ENCODE results near the gene SLC26A1. TPM values are rescaled to one million over a fixed set of nuclear protein-coding genes. Genes with fewer than 3 reads are reported as not detected.
A peak's percentile ranks its signal among the peaks of the same experiment; 100 is the strongest.

Gene SLC26A1
- total RNA-seq, 1 experiment from 2014 or later: 0.85 TPM

- TF ChIP-seq FOXP4 (CRISPR knock-in tag; IDR thresholded peaks at IDR 0.05): peak; percentile 77; the same call in 1 of the 2 replicates
- TF ChIP-seq, protein P1, sequence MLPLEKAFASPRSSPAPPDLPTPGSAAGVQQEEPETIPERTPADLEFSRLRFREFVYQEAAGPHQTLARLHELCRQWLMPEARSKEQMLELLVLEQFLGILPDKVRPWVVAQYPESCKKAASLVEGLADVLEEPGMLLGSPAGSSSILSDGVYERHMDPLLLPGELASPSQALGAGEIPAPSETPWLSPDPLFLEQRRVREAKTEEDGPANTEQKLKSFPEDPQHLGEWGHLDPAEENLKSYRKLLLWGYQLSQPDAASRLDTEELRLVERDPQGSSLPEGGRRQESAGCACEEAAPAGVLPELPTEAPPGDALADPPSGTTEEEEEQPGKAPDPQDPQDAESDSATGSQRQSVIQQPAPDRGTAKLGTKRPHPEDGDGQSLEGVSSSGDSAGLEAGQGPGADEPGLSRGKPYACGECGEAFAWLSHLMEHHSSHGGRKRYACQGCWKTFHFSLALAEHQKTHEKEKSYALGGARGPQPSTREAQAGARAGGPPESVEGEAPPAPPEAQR (CRISPR knock-in tag; IDR thresholded peaks at IDR 0.05): no peak
- TF ChIP-seq ELF4 (CRISPR knock-in tag; IDR thresholded peaks at IDR 0.05; ENCODE audit: low read depth): no peak
- TF ChIP-seq, protein P2, sequence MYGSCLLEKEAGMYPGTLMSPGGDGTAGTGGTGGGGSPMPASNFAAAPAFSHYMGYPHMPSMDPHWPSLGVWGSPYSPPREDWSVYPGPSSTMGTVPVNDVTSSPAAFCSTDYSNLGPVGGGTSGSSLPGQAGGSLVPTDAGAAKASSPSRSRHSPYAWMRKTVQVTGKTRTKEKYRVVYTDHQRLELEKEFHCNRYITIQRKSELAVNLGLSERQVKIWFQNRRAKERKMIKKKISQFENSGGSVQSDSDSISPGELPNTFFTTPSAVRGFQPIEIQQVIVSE (CRISPR knock-in tag; IDR thresholded peaks at IDR 0.05; ENCODE audit: borderline replicate concordance): no peak
- 0 out of 2 replicates have a peak, but pooled peaks have one; percentile 29 for TF ChIP-seq E2F5 (CRISPR knock-in tag; IDR thresholded peaks at IDR 0.05)
Measured at GRCh38 chr4:1002131-1002630, 9.0 kb upstream of the SLC26A1 start (continued).

DNA sequence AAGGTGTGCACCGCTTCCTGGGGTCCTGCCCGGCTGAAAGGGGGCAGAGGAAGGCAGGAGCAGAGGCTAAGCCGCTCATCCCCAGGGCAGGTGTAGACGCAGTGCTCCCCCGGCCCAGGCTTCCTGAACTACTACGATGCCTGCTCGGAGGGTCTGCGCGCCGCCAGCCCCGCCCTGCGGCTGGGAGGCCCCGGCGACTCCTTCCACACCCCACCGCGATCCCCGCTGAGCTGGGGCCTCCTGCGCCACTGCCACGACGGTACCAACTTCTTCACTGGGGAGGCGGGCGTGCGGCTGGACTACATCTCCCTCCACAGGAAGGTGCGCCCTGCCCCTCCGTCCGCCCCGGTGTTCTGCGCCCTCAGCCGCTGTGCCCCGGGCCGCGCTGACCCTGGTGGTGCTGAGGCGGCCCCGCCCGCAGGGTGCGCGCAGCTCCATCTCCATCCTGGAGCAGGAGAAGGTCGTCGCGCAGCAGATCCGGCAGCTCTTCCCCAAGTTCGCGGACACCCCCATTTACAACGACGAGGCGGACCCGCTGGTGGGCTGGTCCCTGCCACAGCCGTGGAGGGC lies 8.4 kb upstream of the SLC26A1 start:
- no peak overlapping the region; the same call in 1 of the 2 replicates for H3K4me3 Mint-ChIP-seq
- POLR2A ChIA-PET: interaction anchor here (1.2 kb wide), 1 partner anchor 14 kb away, joined by 4 read pairs; no protein-coding TSS in a partner anchor
- ATAC-seq: peak; percentile 4
- H3K27me3 Mint-ChIP-seq (ENCODE audit: low read depth): peaks cover 79% of the 10 kb centered on the region
- H3K36me3 Mint-ChIP-seq: no peaks in the 10 kb centered on the region
- no peak for DNase-seq (ENCODE audit: low spot score)
- H3K4me1 Mint-ChIP-seq: peaks cover 2% of the 10 kb centered on the region
- CTCF ChIA-PET: interaction anchor here (0.9 to 1.4 kb wide), 3 partner anchors 15 to 318 kb away, joined by 3 to 5 read pairs (median 3); partner anchors contain the start of gene IDUA
- H3K27ac Mint-ChIP-seq: no peak overlapping the region
- no peaks in the 10 kb centered on the region for H3K9me3 Mint-ChIP-seq
- TF ChIP-seq ELF4 (CRISPR knock-in tag; IDR thresholded peaks at IDR 0.05; ENCODE audit: low read depth) (no peak), ATF6 (CRISPR knock-in tag; IDR thresholded peaks at IDR 0.05) (no peak), ZNF263 (CRISPR knock-in tag; IDR thresholded peaks at IDR 0.05; ENCODE audit: low read depth) (no peak), PRDM15 (CRISPR knock-in tag; IDR thresholded peaks at IDR 0.05) (no peak)
- TF ChIP-seq, protein P1 (CRISPR knock-in tag; IDR thresholded peaks at IDR 0.05): no peak
- TF ChIP-seq, protein P3, sequence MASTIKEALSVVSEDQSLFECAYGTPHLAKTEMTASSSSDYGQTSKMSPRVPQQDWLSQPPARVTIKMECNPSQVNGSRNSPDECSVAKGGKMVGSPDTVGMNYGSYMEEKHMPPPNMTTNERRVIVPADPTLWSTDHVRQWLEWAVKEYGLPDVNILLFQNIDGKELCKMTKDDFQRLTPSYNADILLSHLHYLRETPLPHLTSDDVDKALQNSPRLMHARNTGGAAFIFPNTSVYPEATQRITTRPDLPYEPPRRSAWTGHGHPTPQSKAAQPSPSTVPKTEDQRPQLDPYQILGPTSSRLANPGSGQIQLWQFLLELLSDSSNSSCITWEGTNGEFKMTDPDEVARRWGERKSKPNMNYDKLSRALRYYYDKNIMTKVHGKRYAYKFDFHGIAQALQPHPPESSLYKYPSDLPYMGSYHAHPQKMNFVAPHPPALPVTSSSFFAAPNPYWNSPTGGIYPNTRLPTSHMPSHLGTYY (CRISPR knock-in tag; IDR thresholded peaks at IDR 0.05): no peak
- TF ChIP-seq, protein P4, sequence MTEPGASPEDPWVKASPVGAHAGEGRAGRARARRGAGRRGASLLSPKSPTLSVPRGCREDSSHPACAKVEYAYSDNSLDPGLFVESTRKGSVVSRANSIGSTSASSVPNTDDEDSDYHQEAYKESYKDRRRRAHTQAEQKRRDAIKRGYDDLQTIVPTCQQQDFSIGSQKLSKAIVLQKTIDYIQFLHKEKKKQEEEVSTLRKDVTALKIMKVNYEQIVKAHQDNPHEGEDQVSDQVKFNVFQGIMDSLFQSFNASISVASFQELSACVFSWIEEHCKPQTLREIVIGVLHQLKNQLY (CRISPR knock-in tag; IDR thresholded peaks at IDR 0.05): no peak
- TF ChIP-seq, protein P5, sequence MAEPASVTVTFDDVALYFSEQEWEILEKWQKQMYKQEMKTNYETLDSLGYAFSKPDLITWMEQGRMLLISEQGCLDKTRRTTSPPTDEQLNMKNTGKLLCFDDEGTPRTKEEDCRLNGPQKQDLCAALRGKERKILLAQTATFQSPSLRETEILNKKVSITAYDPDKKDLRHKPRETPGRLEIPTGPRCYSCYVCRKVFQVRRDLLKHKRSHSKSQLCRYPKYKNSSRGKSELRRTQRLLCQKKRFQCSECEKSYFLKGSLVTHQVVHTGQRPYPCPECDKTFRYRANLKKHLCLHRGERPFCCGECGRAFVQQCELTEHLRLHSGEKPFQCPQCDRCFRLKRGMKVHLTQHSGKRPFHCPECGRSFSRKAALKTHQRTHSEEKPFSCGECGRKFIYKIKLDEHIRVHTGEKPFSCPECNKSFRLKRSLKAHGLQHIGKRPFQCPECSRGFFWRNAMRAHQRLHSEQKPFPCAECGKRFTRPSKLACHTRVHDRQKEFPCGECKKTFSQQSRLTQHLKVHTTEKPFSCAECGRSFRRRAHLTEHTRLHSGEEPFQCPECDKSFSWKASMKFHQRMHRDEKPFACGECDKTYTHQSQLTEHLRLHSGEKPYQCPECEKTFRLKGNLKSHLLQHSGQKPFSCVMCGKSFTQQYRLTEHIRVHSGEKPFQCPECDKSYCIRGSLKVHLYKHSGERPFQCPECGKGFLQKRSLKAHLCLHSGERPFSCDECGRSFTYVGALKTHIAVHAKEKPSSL (CRISPR knock-in tag; conservative IDR thresholded peaks at IDR 0.05): no peak
